GM18873 (cell line): ENCODE measurements around the gene TMEM62.
"Not testable (repeated sequence)": the region's sequence is repeated elsewhere in the genome, so short reads cannot be mapped to it uniquely, and the experiment has no call there.

Experiments
- ATAC-seq: cut with Tn5 transposase; IDR thresholded peaks from one replicate; pipeline ENCODE4 v1.9.1; 2021; ENCODE audit warnings: mild to moderate bottlenecking, moderate library complexity, moderate number of reproducible peaks; ENCODE audit not compliant: unreplicated experiment, low FRiP score

Gene TMEM62

DNA sequence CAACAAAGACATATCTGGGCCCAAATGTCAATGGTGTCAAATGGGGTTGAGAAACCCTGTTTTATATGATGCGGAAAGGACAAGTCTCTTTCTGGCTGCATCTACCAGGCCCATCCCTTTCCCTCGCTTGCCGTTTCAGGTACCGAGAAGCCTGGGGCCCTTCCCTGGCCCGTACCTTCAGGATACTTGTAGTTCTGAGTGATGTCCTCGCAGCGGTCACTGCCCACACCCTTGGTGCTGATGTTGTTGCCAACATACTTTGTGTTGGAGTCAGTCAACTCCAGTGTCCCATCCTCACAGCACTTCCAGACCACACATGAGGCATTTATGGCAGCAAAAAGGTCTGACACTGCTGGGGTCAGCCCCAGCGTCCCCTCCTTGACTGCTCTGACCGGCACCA is 73.6 kb downstream of the TMEM62 start:
- ATAC-seq = no peak

DNA sequence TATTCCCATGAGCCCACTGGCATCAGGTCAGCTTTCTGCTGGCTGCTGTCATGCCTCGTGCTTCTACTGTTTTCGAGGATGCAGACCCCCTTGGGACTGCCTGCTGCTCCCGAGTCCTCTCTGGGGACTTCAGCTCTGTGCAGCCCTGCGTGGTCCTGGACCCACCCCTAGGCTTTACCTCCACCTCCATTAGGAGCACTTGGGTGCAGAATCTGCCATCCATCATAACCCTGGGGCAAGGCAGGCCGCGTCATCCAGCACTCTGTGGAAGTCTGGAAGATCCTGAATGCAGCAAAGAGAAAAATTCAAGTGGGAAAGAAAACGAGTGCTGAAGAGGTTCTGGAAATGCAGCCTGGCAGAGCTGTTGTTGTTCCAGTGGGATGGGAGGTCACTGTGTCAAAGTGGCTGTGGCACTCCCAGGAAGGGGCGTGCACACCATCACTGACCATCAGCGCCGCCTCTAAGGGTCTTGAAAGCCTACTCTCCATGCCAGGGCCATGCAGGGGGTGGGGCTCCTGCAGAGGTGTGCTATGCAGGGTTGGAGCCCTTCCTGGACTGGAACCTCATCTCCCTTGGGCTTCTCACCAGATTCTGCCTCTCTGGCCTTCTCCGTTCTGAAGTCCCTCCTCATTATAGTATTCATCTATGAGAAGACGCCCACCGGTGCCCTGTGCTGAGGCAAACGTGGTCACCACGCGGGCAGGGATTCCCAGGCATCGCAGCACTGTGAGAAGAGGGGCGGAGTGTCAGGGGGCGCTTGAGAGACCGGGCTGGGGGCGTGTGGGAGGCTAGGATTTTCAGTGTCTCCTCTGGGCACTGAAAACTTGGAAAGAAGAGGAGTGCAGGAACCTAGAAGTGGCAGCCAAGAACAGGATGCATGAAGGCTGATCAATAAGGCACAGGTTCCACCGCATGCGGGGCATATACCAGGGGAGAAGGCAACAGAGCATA is 74.9 kb downstream of the TMEM62 start:
- ATAC-seq = no peak

DNA sequence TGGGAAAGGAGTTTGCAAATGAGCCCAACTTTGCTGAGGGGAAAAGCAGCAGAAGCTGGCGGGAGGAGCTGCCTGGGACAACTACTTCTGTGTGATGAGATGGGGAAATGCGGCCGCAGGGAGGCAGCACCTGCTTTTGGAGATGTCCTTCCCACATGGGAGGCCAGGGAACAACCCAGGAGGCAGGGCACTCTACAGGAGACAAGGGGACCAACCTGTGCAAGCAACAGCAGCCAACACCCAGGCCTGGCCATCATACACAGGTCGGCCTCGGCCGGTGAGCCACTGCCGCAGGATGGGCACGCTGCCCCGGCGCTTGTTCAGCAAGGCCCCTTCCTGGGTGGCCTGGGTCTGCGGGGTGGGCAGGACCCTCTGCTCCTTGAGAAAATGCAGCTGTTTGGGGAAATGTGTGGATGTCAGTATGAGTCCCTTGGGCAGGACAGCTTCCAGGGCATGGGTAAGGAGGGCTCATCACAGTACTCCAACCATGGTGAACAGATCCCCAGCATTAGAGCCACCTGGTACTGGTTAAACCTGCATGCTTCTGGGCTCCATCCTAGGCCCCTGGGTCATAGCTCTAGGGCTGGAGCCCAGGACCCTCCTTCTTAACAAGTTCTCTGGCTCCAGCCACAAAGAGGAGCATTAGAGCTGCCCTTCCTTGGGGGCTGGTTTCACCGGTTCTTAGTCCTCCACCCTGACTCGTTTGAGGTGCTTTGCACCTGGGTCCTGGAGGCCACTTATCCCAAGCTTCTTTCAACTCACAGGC is 75.9 kb downstream of the TMEM62 start:
- ATAC-seq = no peak

DNA sequence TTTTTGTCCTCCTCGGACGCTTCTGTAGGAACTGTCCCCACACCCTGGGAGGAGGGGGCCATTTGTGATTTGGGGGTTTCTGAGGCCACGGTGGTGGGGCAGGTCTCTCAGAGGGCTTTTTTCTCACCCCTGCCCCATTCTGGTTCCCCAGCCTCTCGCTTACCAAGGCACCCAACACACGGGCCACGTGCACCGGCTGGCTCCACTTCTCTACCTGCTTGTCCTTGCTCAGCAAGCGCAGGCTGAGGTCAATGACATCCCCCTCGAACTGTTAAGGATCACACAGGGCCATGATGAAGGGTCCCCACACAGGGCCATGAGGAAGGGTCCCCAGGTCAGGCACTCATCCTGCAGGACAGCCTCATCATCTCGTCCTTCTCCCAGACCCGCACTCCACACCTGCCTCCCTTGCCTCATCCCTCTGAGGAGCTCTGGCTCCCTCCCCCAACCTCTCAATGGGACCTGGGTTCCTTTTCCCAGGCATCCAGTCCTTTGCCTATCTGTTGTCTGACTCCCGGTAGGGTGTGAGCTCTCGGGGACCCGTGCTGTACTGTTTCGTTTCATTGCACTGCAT is 76.9 kb downstream of the TMEM62 start:
- no peak for ATAC-seq

DNA sequence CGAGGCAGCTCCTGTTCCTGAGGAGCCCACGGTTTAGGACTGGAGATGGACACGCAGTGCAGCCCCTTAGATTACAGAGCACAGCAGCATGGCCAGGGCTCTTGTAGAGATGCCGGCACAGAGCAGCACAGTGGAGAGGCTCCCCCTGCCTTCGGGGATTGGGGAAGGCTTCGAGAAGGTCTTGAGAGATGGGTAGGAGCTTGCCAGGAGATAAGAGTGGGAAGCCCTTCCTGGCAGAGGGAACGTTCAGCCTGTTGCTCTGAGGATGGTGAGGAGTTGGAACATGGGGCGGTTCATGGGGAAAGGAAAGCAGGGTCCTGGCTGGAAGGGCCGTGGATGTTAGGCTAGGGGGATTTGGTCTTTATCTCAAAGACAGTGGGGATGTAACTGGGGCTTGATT is 77.4 kb downstream of the TMEM62 start:
- ATAC-seq = no peak

DNA sequence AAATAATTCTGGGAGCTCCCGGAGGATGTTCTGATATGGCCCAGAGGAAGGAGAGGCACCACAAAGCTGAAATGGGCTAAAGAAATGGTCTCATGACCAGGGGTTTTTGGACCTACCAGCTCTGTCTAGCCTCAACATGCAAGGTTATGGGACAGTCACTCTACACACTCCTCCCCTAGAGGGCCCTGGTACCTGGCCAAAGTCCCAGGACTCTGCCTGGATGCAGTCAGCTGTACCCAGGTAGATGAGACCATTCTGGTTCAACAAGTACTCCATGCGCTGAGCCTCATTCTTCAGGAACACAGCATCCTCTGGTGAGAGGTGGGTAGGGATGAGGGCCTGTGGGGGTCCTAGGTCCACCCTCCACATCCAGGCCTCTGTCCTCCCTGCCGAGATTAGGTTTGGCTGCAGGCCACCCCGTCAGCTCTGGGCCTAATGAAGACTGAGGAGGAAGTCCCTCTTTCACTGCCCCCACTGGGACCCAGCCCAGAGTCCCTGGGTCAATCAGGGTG is 77.9 kb downstream of the TMEM62 start:
- ATAC-seq = no peak

DNA sequence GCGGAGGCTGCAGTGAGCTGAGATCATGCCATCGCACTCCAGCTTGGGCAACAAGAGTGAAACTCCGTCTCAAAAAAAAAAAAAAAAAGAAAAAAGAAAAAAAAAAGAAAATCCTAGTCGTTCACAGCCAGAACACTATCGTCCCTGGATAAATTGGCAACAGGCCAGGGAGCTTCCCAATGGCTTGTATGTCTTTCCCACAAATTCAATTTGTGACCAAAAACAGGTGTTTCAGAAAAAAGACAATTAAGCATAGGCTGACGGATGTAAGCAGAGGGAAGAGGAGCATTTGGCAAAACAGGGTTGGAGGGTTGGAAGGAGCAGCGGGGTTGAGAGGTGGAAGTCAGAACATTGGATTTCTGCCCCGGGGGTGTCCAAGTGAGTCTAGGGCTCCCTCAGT is 78.9 kb downstream of the TMEM62 start:
- ATAC-seq = no peak

DNA sequence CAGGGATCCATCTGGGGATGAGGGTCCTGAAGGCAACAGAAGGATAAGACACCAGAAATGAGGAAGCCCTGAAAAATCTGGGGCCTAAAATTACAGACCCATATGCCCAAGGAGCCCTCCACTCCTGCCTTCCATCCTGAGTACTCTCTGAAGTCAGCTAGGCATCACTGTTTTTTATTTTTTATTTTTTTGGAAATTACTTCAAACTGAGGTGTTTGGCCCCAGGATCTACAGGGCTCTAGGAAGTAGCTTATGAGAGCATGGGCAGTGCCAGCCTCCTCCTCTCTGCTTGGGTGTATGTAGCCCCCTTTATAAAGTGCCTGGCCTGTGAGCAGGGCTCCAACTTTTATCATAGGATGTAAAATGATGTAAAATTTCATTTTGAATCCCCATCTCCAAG is 79.6 kb downstream of the TMEM62 start:
- ATAC-seq = no peak

DNA sequence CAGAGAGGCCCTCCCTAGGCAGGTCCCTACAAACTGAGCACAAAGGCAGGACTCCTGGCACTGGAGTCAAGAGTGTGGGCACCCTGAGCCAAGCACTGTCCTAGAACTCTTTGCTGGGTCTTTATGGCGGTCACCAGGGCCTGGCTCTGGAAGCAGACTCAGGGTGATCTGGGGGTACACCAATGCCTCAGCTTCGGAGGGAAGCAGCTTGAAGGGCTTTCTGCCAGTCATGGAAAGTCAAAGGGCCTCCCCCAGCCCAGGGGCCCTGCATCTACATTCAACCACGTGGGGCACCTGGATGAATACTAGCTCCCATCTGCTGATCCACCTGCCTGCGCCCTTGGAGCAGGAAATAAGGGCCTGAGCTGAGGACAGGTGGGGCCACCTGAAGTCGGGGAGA is 80.1 kb downstream of the TMEM62 start:
- ATAC-seq = no peak

DNA sequence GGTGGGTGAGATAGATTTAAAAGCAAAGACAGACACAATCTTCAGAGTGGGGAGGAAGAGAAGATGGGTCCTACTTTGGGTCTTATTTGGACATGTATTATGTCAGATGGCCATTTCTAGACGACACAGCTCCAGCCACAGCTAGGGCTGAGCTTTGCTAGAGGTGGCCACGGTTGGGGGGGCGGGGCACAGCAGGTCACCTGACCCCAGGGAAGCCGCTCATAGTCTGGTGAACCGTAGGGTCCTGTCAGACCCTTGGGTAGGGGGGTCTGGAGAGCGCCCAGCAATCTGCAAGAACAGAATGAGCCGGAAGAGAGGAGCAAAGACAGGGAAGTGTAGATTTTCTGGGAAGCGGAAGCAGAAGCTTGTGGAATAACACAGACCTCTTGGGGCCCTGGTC is 80.8 kb downstream of the TMEM62 start:
- ATAC-seq = no peak

DNA sequence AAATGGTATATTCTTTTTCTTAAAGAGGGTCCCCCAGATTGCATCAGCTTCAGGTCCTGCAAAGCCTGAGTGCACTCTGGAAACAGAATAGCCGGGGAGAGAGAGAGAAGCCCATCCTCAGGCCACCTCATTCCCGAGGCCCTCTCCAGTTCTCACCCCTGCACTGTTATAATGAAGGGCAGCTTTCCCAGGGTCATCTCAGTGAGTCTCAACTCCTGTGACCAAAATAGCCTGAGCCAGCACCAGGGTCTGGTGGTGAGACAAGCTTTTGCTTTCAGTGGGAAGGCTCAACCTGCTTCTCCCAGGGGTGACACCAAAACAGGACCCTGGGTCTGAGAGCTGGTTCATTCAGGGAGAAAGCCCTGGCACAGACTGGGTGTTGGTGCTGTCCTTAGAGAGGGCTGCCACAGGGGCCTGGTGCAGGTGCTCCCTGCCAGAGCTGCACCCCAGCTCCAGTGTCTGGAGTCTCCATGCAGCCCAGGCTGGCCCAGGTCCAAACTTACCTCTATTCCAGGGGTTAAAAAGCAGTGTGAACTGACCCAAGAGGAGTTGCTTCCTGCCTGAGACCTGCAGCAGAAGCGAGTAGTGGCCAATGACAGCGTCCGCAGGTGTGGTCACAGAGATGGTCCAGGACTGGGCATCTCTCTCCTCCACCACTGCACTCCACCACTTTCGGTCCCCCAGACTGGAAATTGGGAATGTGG is 81.4 kb downstream of the TMEM62 start:
- no peak for ATAC-seq

DNA sequence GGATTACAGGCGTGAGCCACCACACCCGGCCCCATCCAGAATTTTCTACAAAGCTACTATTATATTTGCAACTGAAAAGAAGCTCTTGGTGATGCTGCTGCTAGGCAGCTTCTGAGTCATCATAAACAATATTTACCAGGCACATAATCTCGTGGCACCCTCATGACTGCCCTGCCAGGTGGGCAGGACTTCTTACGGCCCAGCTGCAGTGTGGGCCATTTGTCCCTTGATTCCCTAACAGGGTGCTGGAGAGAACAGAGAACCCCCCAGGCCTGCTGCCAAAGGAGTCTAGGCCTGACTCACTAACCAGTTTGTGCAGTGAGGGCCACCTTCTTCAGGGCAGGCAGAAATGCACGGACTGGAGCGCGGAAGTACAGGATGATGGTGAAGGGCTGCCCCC is 82.6 kb downstream of the TMEM62 start:
- ATAC-seq = no peak

DNA sequence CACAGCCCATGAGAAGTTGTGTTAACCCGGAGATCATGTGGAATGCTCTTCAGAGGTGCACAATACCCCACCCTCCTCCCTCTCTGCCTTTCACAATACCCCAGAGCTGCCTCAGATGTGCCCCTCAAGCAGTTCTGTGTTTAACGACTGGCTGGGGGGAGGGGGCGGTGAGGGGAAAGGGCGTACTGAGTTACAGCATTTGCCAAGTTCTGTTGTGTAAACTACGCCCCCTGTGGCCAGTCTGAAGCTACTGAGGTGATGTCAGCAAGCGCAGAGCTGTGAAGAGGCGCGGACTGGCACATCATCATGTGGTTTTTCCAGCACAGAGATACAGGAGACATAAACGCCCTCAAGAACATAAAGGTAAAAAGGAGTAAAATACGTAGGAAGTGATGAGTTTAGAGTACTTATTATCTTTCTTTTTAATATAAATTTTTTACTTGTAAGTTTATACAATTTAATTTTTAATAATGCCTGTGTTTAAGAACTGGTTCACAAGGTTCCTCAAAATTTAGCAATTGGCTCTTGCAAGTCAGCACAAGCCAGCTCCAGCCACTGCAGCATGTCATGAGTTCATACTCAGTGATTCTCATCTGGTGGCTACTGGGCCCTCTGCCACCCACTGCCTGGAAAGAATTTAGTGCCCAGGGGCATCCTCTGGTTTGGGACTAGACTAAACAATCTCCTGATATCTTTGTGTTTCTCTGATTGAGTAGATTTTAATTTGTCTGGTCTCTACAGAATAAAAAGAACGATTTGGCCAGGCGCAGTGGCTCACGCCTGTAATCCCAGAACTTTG is 85.7 kb downstream of the TMEM62 start:
- no peak for ATAC-seq

DNA sequence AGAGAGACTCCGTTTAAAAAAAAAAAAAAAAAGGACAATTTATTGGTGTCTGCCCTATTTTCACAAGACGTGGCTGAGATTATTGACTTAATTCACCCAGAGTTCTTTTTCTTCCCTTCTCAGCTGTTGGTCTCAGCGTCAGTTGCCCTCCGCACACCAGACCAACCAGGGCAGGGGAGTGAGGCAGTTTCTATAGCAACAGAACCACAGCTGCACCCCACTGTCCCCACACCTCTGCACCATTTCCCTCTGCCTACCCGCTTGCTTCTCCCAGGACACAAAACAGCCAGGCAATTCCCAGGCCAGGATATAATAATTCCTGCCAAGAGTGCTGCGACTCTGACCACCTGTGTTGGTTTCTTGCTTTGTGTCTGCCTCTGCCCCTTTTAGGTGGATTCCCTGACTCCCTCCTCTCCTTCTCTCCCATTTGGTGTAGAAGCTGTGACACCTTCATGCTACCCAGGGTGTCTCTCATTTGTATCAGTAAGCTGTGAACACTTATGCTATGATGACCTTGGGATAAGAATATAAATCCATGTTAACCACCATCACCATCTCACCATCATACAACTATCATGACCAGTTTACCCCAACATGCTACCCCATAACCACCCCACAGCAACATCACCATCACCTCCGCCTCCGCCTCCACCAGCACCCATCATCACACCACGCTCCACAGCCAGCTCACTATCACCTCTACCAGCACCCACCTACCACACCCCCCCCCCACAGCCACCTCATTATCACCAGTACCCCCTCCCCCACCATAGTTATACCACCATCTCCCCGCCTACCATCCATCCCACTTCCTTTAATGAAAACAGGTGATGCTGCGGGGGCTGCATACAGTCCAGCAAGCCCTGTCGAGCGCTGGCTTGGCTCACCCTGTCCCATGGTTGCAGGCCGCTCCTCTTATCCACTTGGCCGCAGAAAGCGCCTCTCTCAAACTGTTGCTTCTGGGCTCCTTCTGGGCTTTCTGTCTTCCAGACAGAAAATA is 86.8 kb downstream of the TMEM62 start:
- ATAC-seq = no peak

DNA sequence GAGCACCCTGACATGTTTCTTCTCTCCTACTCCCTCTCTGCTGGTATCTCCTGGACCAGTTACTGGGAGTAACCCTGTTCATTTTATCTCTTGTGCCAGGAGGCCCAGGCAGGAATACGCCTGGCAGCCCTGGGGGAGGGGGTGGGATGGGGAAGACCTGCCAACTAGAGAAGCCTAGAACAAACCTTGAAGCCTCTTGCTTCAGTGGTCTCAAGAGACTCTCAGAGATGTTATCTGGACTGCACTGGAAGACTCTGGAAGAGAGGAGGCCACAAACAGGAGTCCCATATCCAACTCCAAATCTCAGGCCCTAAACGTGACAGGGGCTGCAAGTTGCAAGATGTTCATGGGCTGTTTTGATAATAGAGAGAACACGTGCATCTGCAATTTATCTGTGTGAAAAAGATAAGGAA is 87.6 kb downstream of the TMEM62 start, which contains the start of gene EPB42:
Gene EPB42, minus strand, starts transcription at position 28 of the 413 bp plus-strand sequence. CDS start 193 bp downstream, outside the sequence.
- ATAC-seq = no peak

DNA sequence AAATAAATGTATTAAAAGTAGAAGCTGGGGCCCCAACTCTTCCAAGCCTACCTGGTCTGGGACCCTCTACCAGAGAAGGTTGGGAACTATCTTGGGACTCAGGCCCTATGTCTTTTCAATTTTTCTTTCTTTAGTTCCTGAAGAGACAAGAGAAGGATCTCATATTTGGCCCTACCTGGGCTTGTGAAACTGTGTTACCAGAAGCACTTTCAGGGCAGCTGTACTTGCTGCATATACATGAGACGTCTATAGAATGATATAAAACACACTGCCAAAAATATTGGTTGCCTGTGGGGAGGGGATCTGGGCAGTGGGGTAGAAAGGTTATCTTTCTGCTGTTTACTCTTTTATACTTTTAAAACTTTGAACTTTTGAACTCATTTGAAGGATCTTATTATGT is 88.0 kb downstream of the TMEM62 start:
- no peak for ATAC-seq

DNA sequence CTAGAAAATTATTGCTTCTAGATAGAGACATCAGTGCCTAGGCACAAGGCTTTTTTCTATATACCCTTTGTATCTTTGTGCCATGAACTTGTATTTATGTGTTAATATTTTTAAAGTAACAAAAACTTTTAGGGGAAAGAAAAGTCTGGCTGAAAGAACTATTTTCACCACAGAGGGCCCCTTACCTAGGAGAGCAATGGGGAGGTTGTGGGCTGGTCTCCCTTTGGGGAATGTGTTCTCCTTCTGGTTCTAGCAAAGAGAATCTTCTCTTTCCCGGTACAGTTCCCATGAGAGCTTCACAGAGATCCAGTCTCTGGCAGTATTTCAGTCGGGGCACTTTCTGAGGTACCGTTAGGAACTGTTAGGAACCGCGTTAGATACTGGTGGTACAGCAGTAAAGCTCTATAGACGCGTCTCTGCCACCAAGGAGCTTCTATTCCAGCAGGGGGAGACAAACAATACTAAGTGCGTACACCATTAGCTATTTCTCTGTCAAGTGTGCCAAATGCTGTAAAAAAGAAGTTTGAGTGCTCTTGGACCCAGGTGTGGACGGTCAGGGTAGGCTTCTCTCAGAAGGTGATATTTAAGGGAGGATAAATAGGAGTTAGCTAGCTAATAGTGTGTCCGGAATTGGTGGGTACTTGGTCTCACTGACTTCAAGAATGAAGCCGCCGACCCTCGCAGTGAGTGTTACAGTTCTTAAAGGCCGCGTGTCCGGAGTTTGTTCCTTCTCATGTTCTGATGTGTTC is 92.0 kb downstream of the TMEM62 start:
- ATAC-seq = no peak

DNA sequence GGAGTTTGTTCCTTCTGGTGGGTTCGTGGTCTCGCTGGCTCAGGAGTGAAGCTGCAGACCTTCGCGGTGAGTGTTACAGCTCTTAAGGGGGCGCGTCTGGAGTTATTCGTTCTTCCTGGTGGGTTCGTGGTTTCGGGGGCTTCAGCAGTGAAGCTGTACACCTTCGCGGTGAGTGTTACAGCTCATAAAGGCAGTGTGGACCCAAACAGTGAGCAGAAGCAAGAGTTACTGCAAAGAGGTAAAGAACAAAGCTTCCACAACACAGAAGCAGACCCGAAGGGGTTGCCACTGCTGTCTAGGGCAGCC is 92.5 kb downstream of the TMEM62 start:
- ATAC-seq = not testable (repeated sequence)
